HG03432 (cell line): ENCODE measurements around the gene HBD.

Source experiments
- ATAC-seq: cut with Tn5 transposase; IDR thresholded peaks from one replicate; pipeline ENCODE4 v1.9.1; 2021; ENCODE audit warnings: mild to moderate bottlenecking, moderate library complexity; ENCODE audit not compliant: unreplicated experiment

Gene HBD

GRCh38 chr11:5235364-5236095 lies 1.2 kb upstream of the HBD start:
- ATAC-seq = no peak

GRCh38 chr11:5233307-5233706 lies 976 bp downstream of the HBD start:
- ATAC-seq = no peak

- no peak for ATAC-seq
Observed at GRCh38 chr11:5232821-5233220, 1.5 kb downstream of the HBD start.

GRCh38 chr11:5232176-5232575 lies 2.1 kb downstream of the HBD start:
- ATAC-seq = no peak

GRCh38 chr11:5231111-5231510 lies 3.2 kb downstream of the HBD start:
- no peak for ATAC-seq

GRCh38 chr11:5230266-5230665 lies 4.0 kb downstream of the HBD start:
- ATAC-seq = no peak

- no peak for ATAC-seq
Observed at GRCh38 chr11:5229796-5230195, 4.5 kb downstream of the HBD start.

- ATAC-seq = no peak
Observed at GRCh38 chr11:5229356-5229755, 4.9 kb downstream of the HBD start.

- ATAC-seq = no peak
Observed at GRCh38 chr11:5228124-5228523, 6.2 kb downstream of the HBD start.

GRCh38 chr11:5227681-5228080 lies 6.6 kb downstream of the HBD start:
- ATAC-seq = no peak

- no peak for ATAC-seq
Observed at GRCh38 chr11:5226732-5227310, 7.5 kb downstream of the HBD start, which contains the start of gene HBB. Gene HBB, minus strand, starts transcription at chr11:5227071. Its CDS starts 50 bp downstream, at chr11:5227021.

GRCh38 chr11:5225480-5225871 lies 8.8 kb downstream of the HBD start:
- ATAC-seq = no peak

- no peak for ATAC-seq
Observed at GRCh38 chr11:5224538-5225479, 9.5 kb downstream of the HBD start.

- no peak for ATAC-seq
Observed at GRCh38 chr11:5223686-5224085, 10.6 kb downstream of the HBD start.

- ATAC-seq = no peak
Observed at GRCh38 chr11:5223146-5223545, 11.1 kb downstream of the HBD start.

- ATAC-seq = no peak
Observed at GRCh38 chr11:5210376-5210885, 23.9 kb downstream of the HBD start.

- ATAC-seq = peak; percentile 76
Observed at GRCh38 chr11:5204787-5205186, 29.5 kb downstream of the HBD start.

GRCh38 chr11:5203366-5203765 lies 30.9 kb downstream of the HBD start:
- no peak for ATAC-seq

- ATAC-seq = no peak
Observed at GRCh38 chr11:5200582-5200981, 33.7 kb downstream of the HBD start, which contains the start of gene OR51V1. Gene OR51V1, minus strand, starts transcription at chr11:5200682. Its CDS starts 0 bp downstream, at chr11:5200682.

- no peak for ATAC-seq
Observed at GRCh38 chr11:5198285-5198684, 36.0 kb downstream of the HBD start.

GRCh38 chr11:5197536-5197935 lies 36.7 kb downstream of the HBD start:
- ATAC-seq = no peak
